Eye (tissue), 1 donor: ENCODE results near the gene SH2B3.
"Not testable (repeated sequence)": the region's sequence is repeated elsewhere in the genome, so short reads cannot be mapped to it uniquely, and the experiment has no call there.

Experiments used
- DNase-seq: peaks from one replicate; pipeline ENCODE4 v3.0.0-alpha.2; 2015

The SH2B3 gene

DNA sequence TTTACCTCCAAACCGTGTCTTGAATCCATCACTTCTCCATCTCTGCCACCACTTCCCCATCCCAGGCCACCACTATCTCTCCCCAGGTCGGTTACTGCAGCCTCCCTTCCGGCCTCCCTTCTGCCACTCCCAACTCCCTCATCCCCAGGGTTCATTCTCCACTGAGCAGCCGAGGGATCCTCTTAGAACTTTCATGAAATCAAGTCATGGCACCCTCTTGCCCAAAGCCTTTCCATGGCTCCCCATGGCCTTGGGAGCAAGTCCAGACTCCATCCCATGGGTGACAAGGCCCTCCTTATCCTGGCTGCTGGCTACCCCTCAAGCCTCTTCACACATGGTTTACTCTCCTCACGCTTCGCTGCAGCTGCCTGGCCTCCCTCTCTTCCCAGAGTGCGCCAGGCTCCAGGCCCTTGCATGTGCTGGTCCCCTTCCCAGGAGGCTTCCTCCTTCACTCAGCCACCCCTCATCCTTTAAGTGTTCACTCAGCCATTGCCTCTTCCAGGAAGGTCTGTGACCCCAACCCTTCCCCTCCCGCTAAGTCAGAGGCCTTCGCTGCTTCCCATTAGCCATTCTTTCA, 17.9 kb upstream of the SH2B3 start:
- DNase-seq, result peak; percentile 78

DNA sequence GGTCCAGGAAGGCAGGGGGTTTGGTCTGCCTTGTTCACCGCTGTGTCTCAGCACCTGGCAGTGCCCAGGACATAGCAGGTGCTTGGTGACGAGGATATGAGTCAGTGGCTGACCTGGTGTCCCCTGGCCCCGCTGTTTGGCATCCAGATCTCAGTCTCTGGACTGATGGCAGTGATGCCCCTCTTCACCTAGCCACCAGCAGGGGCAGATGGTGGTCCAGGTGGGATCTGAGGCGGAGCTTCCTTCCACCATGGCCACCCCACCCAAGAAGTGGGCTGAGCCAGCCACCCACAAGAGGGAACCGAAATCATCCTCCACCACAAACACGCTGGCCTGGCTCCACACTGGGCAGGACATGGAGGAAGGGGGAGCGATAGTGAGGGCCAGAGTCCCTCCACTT, 16.1 kb upstream of the SH2B3 start:
- no peak for DNase-seq

- DNase-seq, result no peak
Measured at GRCh38 chr12:111390910-111391309, 14.8 kb upstream of the SH2B3 start.

GRCh38 chr12:111393700-111394300, 11.9 kb upstream of the SH2B3 start:
- DNase-seq, result no peak

- DNase-seq, result no peak
Measured at GRCh38 chr12:111394480-111394879, 11.2 kb upstream of the SH2B3 start.

DNA sequence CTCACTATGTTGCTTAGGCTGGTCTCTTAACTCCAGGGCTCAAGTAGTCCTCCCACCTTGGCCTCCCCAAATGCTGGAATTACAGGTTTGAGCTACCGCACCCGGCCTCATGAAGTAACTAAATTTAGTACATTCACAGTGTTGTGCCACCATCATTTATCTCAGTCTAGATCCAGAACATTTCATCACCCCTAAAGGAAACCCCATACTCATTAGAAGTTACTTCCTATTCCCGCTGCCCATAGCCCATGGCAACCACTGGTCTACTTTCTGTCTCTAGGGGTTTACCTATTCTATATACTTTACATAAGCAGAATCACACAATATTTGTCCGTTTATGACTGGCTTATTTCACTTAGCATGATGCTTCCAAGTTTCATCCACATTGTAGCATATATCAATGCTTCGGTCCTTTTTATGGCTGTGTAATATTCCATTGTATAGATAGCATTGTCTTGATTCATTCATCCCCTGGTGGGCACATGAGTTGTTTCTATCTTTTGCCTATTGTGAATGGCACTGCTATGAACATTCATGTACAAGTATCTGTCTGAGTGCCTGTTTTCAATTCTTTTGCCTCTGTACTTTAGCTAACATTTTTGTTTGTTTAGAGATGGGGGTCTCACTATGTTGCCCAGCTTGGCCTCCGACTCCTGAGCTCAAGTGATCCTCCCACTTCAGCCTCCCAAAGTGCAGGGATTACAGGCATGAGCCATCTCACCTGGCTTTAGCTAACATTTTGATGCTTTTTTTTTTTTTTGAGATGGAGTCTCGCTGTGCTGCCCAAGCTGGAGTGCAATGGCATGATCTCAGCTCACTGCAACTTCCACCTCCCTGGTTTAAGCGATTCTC, 10.2 kb upstream of the SH2B3 start:
- DNase-seq, result no peak

GRCh38 chr12:111396271-111396670, 9.5 kb upstream of the SH2B3 start:
- not testable (repeated sequence) for DNase-seq

- DNase-seq, result peak; percentile 92
Measured at GRCh38 chr12:111396726-111397445, 8.8 kb upstream of the SH2B3 start.

DNA sequence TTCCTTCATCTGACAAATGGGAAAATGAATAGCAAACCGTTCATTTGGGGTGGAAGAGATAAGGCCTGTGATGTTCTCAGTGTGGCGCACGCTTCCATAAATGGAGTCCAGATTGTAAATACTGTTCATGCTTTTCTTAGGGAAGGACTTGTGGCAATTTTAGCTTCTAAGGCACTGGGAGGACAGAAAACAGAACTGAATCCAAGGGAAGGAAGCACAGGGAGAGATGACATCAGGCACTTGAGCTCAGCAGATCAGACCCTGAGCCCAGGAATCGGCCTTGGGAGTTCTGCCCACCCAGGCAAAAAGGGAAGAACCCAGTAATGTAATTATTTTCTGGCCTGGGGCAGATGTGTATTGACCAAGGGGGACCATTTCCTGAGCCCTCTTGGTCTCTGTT, 7.2 kb upstream of the SH2B3 start:
- no peak for DNase-seq

- DNase-seq, result not testable (repeated sequence)
Measured at GRCh38 chr12:111399741-111400404, 5.8 kb upstream of the SH2B3 start.

DNA sequence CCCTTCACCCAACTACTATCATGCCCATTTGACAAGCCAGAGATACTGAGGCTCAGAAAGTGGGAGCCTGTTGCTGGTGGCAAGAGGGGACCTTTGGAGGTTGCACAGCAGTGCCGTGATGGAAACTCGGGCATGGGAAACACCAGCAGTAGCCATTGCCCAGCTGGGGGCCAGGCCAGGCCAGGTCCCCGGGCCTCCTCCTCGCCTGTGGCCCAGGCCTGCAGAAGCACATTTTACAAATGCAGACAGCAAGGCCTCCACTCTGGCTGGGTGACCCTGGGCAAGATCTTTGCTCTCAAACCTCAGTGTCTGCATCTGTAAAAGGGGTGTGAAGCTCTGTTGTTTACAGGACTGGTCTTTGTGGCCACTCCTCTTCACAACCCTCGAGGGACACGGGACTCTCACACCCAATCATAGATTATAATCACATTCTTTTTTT, 4.5 kb upstream of the SH2B3 start:
- DNase-seq, result no peak

DNA sequence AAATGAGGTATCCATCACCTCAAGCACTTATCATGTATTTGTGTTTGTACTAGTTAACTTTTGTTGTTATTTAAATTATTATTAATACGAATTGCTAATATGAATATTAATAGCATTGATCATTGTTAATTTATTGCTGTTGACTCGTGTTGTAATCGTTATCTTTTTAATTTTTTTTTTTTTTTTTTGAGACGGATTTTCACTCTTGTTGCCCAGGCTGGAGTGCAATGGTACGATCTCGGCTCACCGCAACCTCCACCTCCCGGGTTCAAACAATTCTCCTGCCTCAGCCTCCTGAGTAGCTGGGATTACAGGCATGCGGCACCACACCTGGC, 3.3 kb upstream of the SH2B3 start:
- not testable (repeated sequence) for DNase-seq

GRCh38 chr12:111404362-111405148, 1.2 kb upstream of the SH2B3 start:
- peak; percentile 38 for DNase-seq

DNA sequence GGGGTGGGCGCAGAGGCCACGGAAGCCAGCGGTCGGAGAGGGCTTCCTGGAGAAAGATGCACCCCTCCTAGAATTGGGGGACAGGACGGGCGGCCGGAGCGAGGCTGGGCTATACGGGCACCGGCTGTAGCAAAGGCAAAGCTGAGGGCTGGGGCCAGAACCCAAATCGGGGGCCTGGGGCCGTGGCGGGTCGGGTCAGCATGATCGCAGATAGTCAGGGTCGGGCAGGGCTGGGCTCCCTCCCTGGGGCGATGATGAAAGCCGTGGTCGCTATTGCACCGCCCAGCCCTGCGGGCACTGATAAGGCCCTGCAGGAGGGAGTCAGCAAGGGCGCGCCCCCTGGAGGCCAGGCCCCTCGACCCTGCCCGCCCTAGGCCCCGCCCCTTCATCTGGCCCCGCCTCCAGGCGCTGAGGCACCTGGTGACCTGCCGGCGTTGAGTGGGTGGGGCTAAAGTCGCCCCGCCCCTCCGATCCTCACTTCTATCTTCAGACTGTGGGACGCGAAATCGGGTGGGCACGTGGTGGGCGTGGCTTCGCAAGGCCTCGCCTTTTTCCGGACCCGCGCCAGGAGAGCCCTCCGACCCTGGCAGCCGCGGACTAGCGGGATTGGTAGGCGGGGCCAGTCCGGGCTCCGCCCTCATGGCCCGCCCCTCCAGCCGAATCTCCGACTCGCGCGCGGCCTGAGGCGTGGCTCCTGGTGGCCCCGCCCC, 419 bp upstream of the SH2B3 start:
- peak; percentile 97 for DNase-seq

DNA sequence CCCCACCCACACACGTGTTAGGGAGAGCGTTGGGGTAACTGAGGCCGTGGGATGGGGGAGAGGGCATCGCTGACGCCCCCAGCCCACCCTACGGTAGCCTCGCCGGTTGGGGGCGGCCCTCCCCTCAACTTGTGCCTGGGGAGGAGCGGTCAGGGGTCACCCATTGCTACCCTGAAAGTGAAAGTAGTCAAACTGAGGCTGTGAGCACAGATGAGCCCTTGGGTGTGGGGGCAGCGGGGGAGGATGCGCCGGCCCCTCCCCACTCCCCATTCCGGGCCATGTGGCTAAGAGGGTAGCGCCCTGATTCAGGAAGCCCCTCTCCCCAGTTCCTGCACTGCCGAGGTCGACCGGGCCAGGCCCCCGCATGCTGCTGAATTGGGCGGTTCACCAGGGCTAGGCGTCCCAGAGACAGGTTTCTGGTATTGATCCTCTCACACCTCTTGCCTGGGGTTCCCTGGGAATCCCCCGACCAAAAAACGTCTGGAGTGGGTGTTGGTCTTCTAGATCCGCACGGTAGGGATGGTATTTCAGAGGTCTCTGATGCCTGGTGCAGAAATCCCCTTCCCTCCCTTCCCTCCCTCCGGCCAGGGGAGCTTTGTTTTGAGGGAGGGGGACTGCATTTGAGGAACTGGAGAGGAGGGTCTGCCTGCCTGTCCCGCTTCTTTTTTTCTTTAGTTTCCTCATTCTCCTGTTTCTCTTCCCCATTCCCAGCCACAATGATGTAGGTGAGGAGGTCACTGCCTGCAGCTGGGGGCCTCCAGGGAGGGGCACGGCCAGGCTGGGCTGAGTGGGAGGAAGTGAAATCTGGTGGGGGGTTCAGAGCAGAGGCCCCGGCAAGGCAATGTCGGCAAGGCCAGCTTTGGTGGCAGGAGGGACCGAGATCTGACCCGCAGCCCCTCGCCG, 1.0 kb downstream of the SH2B3 start:
- peak; percentile 33 for DNase-seq

GRCh38 chr12:111407377-111408115, 1.8 kb downstream of the SH2B3 start:
- DNase-seq, result peak; percentile 20

GRCh38 chr12:111408116-111408440, 2.4 kb downstream of the SH2B3 start:
- DNase-seq, result no peak

DNA sequence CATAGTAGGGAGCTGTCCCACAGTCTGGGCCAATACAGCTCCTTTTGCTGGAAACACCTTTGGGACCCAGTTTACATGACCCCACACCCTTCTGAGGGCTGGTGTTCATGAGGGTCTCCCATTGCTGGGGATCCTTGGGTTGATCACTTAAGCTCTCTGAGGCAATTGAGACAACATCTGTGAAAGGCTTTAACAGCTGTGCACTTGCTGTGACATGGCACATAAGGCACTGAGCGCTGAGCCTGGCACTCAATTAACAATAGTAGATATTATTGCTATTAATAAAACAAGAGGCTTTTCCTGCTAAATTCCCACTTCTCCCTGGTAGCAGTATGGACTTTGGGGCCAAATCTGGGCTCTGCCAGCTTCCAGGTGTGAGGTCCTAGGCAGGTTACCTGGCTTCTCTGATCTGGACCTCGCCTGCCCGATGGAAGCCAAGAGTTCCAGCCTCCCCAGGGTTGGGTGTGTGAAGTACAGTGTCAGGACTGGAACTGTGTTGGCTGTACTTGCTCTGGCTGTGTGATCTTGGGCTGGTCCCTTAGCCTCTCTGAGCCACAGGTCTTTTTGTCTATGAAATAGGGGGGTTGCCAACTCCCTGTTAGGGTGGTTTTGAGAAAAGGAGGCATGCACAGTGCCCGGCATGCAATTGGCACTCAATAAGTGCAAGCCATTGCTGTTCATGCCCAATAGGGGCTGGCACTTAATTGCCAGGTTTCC, 3.1 kb downstream of the SH2B3 start:
- DNase-seq, result no peak

- DNase-seq, result no peak
Measured at GRCh38 chr12:111409403-111409779, 3.7 kb downstream of the SH2B3 start.
